Activated CD8-positive, alpha-beta memory T cell treated with anti-CD3 and anti-CD28 coated beads, Interleukin-2, amount 10 ng/mL, durations not matched to agents 7 days and 5 days (primary cell): ENCODE measurements around the gene NUPR1. TPM values are rescaled to one million over a fixed set of nuclear protein-coding genes. Genes with fewer than 3 reads are reported as not detected.
"Not testable (repeated sequence)": the region's sequence is repeated elsewhere in the genome, so short reads cannot be mapped to it uniquely, and the experiment has no call there.

Experiments used
- ATAC-seq: fragments of 150-1000 bp; cut with Tn5 transposase; one replicate; pipeline ENCODE4 v1.10.0; 2021; ENCODE audit warnings: moderate library complexity
- CTCF ChIA-PET: fragments of 350-600 bp; sonication (Branson Sonifier 250); formaldehyde crosslinking; loops from one replicate; lab custom pipeline; 2021; ENCODE audit warnings: antibody characterized with exemption; lab: Charles Lee
- DNase-seq: peaks from one replicate; pipeline ENCODE4 v3.0.0-alpha.2; 2020
- H3K27ac Mint-ChIP-seq: one replicate; pipeline ENCODE4 v1.8.0; 2021; ENCODE audit warnings: mild to moderate bottlenecking, mixed read lengths
- H3K27me3 Mint-ChIP-seq: one replicate; pipeline ENCODE4 v1.8.0; 2021; ENCODE audit warnings: mixed read lengths
- H3K36me3 Mint-ChIP-seq: one replicate; pipeline ENCODE4 v1.8.0; 2021; ENCODE audit warnings: mild to moderate bottlenecking, mixed read lengths
- H3K4me1 Mint-ChIP-seq: one replicate; pipeline ENCODE4 v1.8.0; 2021; ENCODE audit warnings: mixed read lengths
- H3K4me3 Mint-ChIP-seq: one replicate; pipeline ENCODE4 v1.8.0; 2021; ENCODE audit warnings: mild to moderate bottlenecking, moderate library complexity, mixed read lengths
- H3K9me3 Mint-ChIP-seq: one replicate; pipeline ENCODE4 v1.8.0; 2022; ENCODE audit warnings: low read depth, mixed read lengths
- total RNA-seq, 2 experiments: library from RNA; stranded (reverse); gene quantifications; one replicate each; pipeline ENCODE4 v1.2.3, GENCODE V29; 2021

The NUPR1 gene
- total RNA-seq, 2 experiments from 2014 or later, result not detected

DNA sequence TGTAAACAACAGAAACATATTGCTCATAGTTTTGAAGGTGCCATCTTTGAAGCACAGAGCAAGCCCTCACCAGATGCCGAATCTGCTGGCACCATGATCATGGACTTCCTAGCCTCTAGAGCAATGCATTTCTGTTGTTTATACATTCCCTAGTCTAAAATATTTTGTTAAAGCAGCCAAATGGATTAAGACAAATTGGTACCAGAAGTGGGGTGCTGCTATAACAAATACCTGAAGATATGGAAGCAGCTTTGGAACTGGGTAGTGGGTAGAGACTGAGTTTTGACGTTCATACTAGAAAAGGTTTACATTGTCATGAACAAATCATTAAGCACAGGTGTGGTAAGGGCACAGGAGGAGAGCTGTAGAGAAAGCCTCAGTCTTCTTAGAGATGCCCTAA lies 28.5 kb upstream of the NUPR1 start:
- Mint-ChIP-seq H3K9me3 (peaks cover 11% of the 10 kb centered on the region), H3K4me3 (no peak overlapping the region), H3K4me1 (peaks cover 8% of the 10 kb centered on the region), H3K27me3 (no peaks in the 10 kb centered on the region), H3K36me3 (peaks cover 31% of the 10 kb centered on the region), H3K27ac (no peak overlapping the region)
- DNase-seq (no peak), ATAC-seq (no peak)
- CTCF ChIA-PET, result no interaction called here

- H3K27ac Mint-ChIP-seq, DNase-seq, H3K4me3 Mint-ChIP-seq, CTCF ChIA-PET, ATAC-seq, H3K27me3 Mint-ChIP-seq: not testable (repeated sequence)
- H3K36me3 Mint-ChIP-seq, result peaks cover 31% of the 10 kb centered on the region
- peaks cover 11% of the 10 kb centered on the region for H3K9me3 Mint-ChIP-seq
- H3K4me1 Mint-ChIP-seq, result peaks cover 12% of the 10 kb centered on the region
Observed at GRCh38 chr16:28566233-28566925, 27.6 kb upstream of the NUPR1 start.

DNA sequence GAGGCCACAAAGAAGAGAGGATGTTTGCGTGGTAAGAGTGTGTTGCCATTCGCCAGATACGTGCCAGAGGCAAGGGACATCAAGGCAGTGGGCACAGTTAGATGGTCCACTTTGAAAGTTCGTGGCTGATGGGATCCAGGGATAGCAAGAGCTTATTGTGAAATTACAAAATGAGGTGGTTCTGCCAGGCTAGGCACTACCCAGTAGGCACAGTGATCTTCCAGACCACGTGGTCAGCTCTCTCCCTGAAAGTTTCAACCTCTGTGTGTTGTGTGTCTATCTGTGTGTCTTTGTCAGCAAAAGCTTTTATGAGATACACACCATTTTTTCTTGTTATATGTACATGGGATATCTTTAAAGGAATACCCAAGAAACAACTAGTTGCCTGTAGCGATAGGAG lies 24.4 kb upstream of the NUPR1 start:
- ATAC-seq (no peak), DNase-seq (no peak)
- CTCF ChIA-PET, result no interaction called here
- no peaks in the 10 kb centered on the region for H3K27me3 Mint-ChIP-seq
- peaks cover 11% of the 10 kb centered on the region for H3K9me3 Mint-ChIP-seq
- no peak overlapping the region for H3K4me3 Mint-ChIP-seq
- no peak overlapping the region for H3K27ac Mint-ChIP-seq
- peaks cover 21% of the 10 kb centered on the region for H3K4me1 Mint-ChIP-seq
- H3K36me3 Mint-ChIP-seq, result peaks cover 40% of the 10 kb centered on the region

GRCh38 chr16:28562199-28562598 lies 23.4 kb upstream of the NUPR1 start:
- Mint-ChIP-seq H3K27ac (no peak overlapping the region), H3K36me3 (peaks cover 40% of the 10 kb centered on the region), H3K27me3 (no peaks in the 10 kb centered on the region), H3K9me3 (peaks cover 6% of the 10 kb centered on the region), H3K4me3 (no peak overlapping the region), H3K4me1 (peaks cover 23% of the 10 kb centered on the region)
- ATAC-seq (no peak), DNase-seq (no peak)
- CTCF ChIA-PET, result interaction anchor here (0.6 kb wide), 1 partner anchor 47 kb away, joined by 3 read pairs; no protein-coding TSS in a partner anchor

GRCh38 chr16:28561557-28562187 lies 22.9 kb upstream of the NUPR1 start:
- H3K27me3 Mint-ChIP-seq, result no peaks in the 10 kb centered on the region
- peaks cover 23% of the 10 kb centered on the region for H3K4me1 Mint-ChIP-seq
- H3K27ac Mint-ChIP-seq, result no peak overlapping the region
- DNase-seq, result no peak
- H3K9me3 Mint-ChIP-seq, result peaks cover 6% of the 10 kb centered on the region
- H3K4me3 Mint-ChIP-seq, result no peak overlapping the region
- CTCF ChIA-PET, result no interaction called here
- H3K36me3 Mint-ChIP-seq, result peaks cover 40% of the 10 kb centered on the region
- ATAC-seq, result no peak

DNA sequence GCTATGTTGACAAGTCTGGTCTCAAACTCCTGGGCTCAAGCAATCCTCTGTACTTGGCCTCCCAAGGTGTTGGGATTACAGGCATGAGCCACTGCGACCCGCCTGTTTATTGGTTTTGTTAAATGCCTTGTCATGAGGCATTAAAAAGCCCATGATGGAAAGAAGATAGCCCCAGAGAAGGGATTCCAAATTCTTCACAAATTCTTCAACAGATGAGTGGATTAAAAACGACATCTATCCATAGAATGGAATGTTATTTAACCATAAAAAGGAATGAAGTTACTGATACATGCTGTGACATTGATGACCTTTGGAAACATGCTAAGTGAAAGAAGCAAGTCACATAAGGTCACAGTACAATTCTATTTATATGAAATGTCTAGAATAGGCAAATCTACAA lies 19.7 kb upstream of the NUPR1 start:
- peaks cover 28% of the 10 kb centered on the region for H3K36me3 Mint-ChIP-seq
- no peaks in the 10 kb centered on the region for H3K9me3 Mint-ChIP-seq
- CTCF ChIA-PET, result interaction anchor here (1.0 kb wide), 1 partner anchor 232 kb away, joined by 3 read pairs; no protein-coding TSS in a partner anchor
- no peak overlapping the region for H3K27ac Mint-ChIP-seq
- H3K4me3 Mint-ChIP-seq, result no peak overlapping the region
- no peaks in the 10 kb centered on the region for H3K27me3 Mint-ChIP-seq
- ATAC-seq (no peak), DNase-seq (no peak)
- H3K4me1 Mint-ChIP-seq, result peaks cover 38% of the 10 kb centered on the region

DNA sequence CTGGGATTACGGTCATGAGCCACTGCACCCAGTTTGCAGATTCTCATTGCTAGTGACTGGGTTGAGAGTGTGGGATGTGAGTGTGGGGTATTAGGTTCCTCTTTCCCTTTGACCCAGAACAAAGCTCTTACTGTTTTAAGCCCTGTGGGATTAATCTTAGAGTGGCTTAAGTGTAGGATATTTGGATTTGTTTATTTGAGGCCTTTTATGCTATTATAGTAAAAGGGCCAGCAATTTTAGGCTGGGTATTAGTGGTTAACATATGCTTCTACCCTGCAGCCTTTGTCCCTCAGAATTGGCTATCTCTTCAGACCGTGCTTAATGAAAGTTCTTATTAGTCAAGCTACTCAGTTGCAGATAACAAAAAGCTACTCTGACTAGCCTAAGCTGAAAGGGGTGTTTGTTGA lies 18.1 kb upstream of the NUPR1 start:
- peaks cover 33% of the 10 kb centered on the region for H3K4me1 Mint-ChIP-seq
- DNase-seq (no peak), ATAC-seq (no peak)
- H3K27ac Mint-ChIP-seq, result no peak overlapping the region
- peaks cover 28% of the 10 kb centered on the region for H3K36me3 Mint-ChIP-seq
- H3K27me3 Mint-ChIP-seq, result no peaks in the 10 kb centered on the region
- no peak overlapping the region for H3K4me3 Mint-ChIP-seq
- CTCF ChIA-PET, result no interaction called here
- H3K9me3 Mint-ChIP-seq, result no peaks in the 10 kb centered on the region

DNA sequence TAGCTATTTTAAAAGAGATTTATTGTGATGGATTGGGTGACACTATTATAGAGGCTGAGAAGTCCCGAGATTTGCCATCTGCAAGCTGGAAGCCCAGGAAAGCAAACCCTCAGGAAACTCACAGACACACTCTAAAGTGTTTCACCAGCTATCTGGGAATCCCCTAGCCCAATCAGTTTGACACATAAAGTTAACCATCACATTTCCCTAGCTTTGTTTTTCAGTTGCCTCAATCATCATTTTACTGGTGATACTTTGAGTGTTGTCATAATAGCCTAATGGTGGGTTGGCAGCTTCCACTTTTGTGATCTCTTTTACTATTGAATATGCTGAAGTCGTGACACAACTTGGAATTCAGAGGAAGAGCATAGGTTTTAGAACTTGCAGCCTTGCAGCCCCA lies 16.8 kb upstream of the NUPR1 start:
- Mint-ChIP-seq H3K9me3 (no peaks in the 10 kb centered on the region), H3K4me1 (peaks cover 30% of the 10 kb centered on the region), H3K36me3 (peaks cover 28% of the 10 kb centered on the region), H3K27ac (no peak overlapping the region), H3K4me3 (no peak overlapping the region), H3K27me3 (no peaks in the 10 kb centered on the region)
- no peak for DNase-seq
- no peak for ATAC-seq
- CTCF ChIA-PET, result interaction anchor here (1.7 kb wide), 1 partner anchor 62 kb away, joined by 4 read pairs; no protein-coding TSS in a partner anchor

DNA sequence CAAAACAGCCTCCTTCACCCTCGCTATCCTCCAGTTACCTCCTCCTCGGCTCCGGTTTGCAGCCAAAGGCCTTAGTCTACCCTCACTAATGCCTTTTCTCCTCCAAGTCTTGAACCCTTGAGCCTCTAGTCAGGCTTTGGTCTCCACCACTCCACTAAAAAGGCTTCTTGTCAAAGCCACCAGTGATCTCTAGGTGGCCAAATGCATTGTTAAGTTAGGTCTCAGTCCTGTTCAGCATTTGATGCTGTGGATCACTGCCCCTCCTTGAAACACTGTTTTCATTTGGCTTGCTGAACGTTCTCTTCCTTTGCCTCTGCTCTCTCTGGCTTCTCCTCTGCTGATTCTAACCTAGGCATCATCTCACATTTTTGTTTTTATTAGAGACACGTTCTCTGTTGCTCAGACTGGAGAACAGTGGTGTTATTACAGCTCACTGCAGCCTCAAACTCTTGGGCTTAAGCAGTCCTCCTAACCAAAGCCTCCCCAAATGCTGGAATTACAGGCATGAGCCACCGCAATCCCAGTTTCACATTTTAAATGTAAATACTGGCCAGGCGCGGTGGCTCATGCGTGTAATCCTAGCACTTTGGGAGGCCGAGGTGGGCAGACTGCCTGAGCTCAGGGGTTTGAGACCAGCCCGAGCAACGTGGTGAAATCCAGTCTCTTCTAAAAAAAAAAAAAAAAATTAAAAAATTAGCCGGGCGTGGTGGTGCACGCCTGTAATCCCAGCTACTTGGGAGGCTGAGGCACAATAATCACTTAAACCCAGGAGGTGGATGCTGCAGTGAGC lies 16.1 kb upstream of the NUPR1 start:
- Mint-ChIP-seq H3K4me1 (peaks cover 29% of the 10 kb centered on the region), H3K9me3 (no peaks in the 10 kb centered on the region)

DNA sequence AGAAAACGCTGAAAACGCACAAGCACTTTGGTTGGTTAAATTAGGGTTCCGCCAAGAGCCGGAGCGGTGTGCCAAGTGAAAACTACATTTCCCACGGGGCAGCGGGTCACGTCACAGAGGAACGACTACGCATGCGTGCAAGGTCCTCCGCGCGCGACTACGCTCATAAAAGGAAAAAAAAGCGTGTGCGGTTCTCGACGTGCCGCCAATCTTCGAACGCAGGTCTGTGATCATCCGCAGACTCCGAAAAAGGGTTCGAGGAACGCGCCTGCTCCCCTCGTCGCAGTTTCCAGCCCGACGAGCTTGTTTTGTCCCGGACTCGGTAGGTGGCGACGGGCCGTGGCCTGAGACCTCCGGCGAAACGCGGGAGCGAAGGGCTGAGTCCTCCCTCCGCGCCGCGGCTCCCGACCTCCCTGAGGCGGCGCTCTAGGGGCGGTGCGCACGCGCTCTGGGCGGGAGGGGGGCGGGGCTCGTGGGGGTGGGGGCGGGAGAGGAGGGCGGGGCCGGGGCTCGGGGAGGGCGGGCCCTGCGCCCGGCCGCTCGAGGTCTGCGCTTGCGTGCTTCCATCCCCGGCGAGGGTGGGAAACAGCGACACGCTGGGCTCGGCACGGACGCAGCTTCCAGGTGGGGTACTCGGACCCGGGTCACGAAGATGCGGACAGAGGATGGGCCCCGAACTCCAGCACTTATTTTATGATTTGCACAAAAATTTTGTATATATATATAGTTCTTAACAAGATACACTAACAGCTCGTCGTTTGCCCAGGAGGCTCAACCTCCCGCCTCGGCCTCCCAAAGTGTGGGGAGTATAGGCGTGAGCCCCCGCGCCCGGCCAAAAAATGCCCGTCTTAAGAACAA lies 15.2 kb upstream of the NUPR1 start, which contains the start of gene SGF29:
Gene SGF29, plus strand, starts transcription at position 145 of the 858 bp plus-strand sequence. CDS start 27,150 bp downstream, outside the sequence.
- CTCF ChIA-PET, result interaction anchor here (1.0 to 1.7 kb wide), 5 partner anchors 18 to 69 kb away, joined by 3 to 4 read pairs (median 3); partner anchors contain the start of gene IL27
- peak within 1 kb of the TSS; percentile 81 for H3K4me3 Mint-ChIP-seq
- peaks cover 26% of the 10 kb centered on the region for H3K4me1 Mint-ChIP-seq
- peaks cover 18% of the 10 kb centered on the region for H3K36me3 Mint-ChIP-seq
- H3K9me3 Mint-ChIP-seq, result no peaks in the 10 kb centered on the region
- peak; percentile 96 for DNase-seq
- H3K27ac Mint-ChIP-seq, result peak within 1 kb of the TSS; percentile 98
- peak; percentile 90 for ATAC-seq
- no peaks in the 10 kb centered on the region for H3K27me3 Mint-ChIP-seq

More for the DNA sequence above, 16.1 kb upstream of the NUPR1 start:
- no peak for ATAC-seq
- peaks cover 27% of the 10 kb centered on the region for H3K36me3 Mint-ChIP-seq
- CTCF ChIA-PET, result interaction anchor here (1.1 to 1.7 kb wide), 4 partner anchors 31 to 69 kb away, joined by 3 to 4 read pairs (median 3); partner anchors contain the start of gene IL27
- DNase-seq, result no peak
- peak overlapping the region; percentile 79 for H3K27ac Mint-ChIP-seq
- H3K4me3 Mint-ChIP-seq, result peak overlapping the region; percentile 81
- H3K27me3 Mint-ChIP-seq, result no peaks in the 10 kb centered on the region

DNA sequence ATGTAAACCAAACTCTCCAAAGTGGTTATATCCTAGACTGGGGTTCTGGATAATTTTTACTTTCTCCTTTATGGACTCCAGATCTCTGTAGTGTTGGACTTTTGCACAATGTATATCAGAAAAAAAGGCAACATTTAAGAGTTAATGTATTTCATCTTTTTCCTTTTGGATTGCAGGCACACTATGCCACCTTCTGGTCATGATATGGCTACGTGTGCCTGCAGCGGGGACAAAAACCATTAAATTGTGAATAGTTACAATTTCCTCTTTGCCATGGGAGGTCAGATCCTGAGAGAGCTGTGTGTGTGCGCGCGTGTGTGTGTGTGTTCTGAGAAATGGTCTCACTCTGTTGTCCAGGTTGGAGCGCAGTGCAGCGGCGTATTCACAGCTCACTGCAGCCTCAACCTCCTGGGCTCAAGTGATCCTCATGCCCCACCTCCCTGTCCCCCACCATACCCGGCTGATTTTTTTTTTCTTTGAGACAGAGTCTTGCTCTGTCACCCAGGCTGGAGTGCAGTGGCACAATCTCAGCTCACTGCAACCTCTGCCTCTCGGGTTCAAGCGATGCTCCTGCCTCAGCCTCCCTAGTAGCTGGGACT lies 10.6 kb upstream of the NUPR1 start:
- no peaks in the 10 kb centered on the region for H3K9me3 Mint-ChIP-seq
- H3K36me3 Mint-ChIP-seq, result no peaks in the 10 kb centered on the region
- peak overlapping the region; percentile 2 for H3K27ac Mint-ChIP-seq
- peaks cover 12% of the 10 kb centered on the region for H3K4me1 Mint-ChIP-seq
- peaks cover 2% of the 10 kb centered on the region for H3K27me3 Mint-ChIP-seq
- DNase-seq (no peak), ATAC-seq (no peak)
- CTCF ChIA-PET, result interaction anchor here (1.1 to 2.1 kb wide), 4 partner anchors 15 to 396 kb away, joined by 3 to 6 read pairs (median 4); no protein-coding TSS in a partner anchor
- no peak overlapping the region for H3K4me3 Mint-ChIP-seq

- CTCF ChIA-PET, result interaction anchor here (0.9 to 2.1 kb wide), 2 partner anchors 54 to 397 kb away, joined by 4 to 6 read pairs; partner anchors contain the start of gene APOBR
- no peak for DNase-seq
- H3K4me1 Mint-ChIP-seq, result peaks cover 9% of the 10 kb centered on the region
- peaks cover 2% of the 10 kb centered on the region for H3K27me3 Mint-ChIP-seq
- no peaks in the 10 kb centered on the region for H3K36me3 Mint-ChIP-seq
- no peak for ATAC-seq
- no peaks in the 10 kb centered on the region for H3K9me3 Mint-ChIP-seq
- H3K27ac Mint-ChIP-seq, result no peak overlapping the region
- no peak overlapping the region for H3K4me3 Mint-ChIP-seq
Observed at GRCh38 chr16:28548306-28548802, 9.6 kb upstream of the NUPR1 start.
